GM20431 (cell line): ENCODE data around the gene RARB.

Experiments
- in situ Hi-C: fragments of 300-500 bp; cut with MseI, MboI; formaldehyde crosslinking; loops from one replicate; pipeline ENCODE4 v1.15.0; 2020; ENCODE audit warnings: low sequenced_read_pairs; ENCODE audit not compliant: unreplicated experiment

The RARB gene

DNA sequence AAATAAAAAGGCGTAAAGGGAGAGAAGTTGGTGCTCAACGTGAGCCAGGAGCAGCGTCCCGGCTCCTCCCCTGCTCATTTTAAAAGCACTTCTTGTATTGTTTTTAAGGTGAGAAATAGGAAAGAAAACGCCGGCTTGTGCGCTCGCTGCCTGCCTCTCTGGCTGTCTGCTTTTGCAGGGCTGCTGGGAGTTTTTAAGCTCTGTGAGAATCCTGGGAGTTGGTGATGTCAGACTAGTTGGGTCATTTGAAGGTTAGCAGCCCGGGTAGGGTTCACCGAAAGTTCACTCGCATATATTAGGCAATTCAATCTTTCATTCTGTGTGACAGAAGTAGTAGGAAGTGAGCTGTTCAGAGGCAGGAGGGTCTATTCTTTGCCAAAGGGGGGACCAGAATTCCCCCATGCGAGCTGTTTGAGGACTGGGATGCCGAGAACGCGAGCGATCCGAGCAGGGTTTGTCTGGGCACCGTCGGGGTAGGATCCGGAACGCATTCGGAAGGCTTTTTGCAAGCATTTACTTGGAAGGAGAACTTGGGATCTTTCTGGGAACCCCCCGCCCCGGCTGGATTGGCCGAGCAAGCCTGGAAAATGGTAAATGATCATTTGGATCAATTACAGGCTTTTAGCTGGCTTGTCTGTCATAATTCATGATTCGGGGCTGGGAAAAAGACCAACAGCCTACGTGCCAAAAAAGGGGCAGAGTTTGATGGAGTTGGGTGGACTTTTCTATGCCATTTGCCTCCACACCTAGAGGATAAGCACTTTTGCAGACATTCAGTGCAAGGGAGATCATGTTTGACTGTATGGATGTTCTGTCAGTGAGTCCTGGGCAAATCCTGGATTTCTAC lies at the start of gene RARB:
TSS of gene RARB (plus strand) at position 322 of the 847 bp plus-strand sequence. CDS start at position 791, 469 bp downstream.
- in situ Hi-C loops = no loop called here

DNA sequence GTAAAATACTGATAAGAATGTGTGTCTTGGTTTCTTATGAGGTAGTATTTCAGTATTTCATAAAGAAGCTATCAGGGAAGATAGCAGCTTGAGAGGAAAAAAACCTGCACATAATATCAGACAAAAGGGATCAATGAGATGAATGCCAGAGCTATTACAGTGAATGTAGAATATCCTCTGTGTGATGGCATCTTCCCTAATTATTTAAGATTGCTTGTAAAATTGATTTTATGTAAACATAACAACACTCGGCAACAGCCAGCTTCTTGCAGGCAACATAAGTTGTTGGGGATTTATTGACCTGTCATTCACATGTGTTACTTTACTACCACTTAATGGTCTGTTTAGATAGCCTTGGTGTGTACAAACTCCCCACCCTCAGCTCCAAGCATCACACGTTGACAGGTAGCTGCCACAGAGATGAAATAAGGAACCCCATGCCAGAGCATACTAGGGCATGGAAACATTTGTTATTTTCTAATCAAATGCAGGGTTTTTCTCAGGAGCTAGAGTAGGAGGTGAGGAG lies 49.2 kb upstream of the RARB start:
- in situ Hi-C loops = no loop called here

- in situ Hi-C loops = no loop called here
Observed at GRCh38 chr3:25380222-25380739, 47.8 kb upstream of the RARB start.

GRCh38 chr3:25381083-25381482 lies 47.0 kb upstream of the RARB start:
- in situ Hi-C loops = no loop called here

DNA sequence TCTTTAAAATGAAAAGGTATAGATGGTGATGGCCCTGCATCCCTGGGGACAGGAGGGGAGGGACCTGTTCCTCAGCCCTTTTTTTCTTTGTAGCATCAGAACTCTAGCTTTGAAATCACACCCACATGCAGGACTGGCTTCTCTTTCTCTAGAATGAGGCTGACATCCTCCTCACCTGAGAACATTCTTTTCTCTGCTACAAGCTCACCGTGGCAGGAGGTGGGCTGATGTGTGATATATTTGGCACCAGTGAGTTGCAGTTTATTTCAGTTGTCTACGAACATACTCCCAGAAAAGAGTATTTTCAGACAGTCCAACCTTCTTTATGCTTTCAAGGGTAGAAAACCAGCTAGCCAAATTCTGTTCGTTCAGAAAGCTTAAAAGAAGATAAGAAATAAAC lies 43.6 kb upstream of the RARB start:
- in situ Hi-C loops = no loop called here

DNA sequence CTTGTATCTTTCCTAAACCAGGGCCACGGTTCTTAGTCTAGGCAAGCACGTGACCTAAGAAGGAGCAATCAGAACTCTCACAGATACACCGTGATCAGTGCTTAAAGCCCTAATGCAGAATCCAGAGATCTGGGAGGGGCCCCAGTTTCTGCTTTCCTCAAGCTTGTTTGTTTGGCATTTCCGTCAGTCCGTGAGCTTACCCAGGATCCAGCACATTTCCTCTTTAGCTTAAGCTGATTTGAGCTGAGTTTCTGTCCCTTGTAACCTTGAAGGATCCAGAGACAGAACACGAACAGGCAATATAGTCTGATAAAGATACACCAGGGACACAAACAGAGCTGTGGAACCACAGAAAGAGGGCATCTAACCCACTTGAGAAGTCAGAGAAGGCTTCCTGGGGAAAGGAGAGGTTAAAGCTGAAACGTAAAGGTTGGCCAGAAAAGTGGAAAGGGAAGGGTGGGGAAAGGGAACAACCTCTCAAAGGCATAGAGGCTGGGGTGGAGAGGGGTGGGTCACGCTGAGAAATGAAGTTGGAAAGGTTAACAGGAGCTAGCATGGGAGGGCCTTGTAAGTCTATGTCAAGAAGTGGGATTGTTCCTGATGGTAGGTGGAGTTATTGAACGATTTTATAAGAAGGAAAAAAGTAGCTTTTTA lies 42.1 kb upstream of the RARB start:
- in situ Hi-C loops = no loop called here

DNA sequence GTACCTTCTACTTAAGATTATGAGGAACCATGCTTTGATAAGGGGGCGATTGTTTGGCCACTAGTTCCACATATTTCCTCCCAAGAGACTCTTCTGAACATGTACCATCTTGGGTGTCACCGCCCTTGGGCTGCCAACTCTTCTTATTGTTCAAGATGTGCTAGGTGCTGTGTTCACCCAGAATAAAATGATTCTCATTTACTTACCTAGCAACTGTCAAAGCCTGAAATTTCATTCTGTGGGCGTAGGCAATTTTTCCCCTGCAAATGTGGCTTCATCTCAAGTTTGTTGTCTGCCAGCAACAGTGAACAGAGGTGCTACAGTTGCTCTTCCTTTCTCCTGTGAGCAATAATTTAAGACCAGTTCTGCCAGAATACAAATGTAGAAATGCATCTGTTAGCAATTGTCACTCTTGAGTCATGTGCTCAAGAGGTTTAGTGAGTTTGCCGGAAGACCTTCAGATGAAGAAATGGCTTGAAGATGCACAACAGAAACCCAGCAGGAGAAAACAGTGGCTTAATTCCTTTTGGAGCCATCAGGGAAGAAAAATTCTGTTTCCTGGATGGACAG lies 41.3 kb upstream of the RARB start:
- in situ Hi-C loops = no loop called here

DNA sequence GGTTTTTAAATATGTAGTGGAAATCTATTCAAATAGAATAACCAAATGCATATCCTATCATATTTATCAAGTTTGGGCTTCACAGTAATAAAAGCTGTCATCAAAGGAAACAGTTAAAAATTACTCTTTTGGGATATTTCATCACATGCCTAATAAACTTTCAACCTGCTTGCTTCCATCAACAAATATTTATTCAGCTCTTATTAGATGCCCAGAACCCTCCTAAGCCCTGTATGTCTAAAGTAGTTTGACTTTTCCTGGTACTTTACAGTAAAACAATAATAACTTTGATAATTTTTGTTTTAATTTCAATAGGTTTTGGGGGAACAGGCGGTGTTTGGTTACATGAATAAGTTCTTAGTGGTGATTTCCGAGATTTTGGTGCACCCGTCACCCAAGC lies 37.5 kb upstream of the RARB start:
- in situ Hi-C loops = no loop called here

- in situ Hi-C loops = no loop called here
Observed at GRCh38 chr3:25396251-25396650, 31.8 kb upstream of the RARB start.

DNA sequence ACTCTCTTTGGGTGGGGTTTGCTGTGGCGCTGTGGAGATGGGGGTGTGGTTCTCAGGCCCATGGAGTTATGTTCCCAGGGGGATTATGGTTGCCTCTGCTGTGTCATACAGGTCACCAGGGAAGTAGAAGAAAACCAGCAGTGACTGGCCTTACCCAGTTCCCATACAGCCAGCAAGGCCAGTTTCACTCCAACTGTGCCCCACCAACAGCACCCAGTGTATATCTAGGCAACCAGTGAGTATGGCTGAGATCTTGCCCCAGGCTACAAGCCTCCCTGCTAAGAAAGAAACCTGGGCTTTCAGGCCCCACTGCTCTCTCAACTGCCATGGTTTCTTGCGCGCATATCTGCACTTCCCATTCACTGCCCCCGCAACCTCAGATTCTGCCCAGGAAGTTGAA lies 31.4 kb upstream of the RARB start:
- in situ Hi-C loops = no loop called here

DNA sequence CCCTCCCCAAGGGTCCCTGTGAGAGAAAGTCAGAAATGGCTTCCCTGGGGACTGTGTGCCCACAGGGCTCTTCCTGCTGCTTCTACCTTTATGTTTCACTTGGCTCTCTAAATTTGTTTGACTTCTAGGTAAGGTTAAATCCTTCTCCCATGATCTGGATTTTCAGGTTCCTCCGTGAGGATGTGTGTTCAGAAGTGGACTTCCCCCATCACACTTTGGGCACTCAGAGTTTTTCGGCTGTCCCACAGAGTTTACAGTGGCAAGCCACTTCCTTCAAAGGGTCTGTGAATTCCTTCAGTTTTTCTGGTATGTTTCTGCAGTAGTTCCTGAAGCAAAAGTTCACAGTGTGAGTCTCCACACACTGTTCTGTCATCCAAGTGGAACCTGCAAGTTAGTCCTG lies 30.9 kb upstream of the RARB start:
- in situ Hi-C loops = no loop called here

DNA sequence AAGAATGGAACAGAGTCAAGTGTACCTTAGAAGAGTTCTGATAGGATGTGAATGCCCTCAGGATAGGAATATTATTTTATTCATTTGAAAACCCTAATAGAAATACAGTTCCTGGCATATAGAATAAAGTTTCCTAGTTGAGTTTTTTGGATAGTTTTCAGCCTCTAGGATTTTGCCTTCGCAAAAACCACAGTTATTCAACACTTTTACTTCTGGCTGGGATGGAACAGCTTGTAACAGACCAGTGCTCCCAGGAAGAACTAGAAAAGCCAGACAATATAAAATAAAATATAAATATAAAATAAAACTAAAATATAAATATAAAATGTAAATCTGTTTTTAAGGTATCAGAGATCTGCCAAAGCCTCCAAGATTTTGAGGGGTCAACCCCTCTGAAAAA lies 27.5 kb upstream of the RARB start:
- in situ Hi-C loops = no loop called here

DNA sequence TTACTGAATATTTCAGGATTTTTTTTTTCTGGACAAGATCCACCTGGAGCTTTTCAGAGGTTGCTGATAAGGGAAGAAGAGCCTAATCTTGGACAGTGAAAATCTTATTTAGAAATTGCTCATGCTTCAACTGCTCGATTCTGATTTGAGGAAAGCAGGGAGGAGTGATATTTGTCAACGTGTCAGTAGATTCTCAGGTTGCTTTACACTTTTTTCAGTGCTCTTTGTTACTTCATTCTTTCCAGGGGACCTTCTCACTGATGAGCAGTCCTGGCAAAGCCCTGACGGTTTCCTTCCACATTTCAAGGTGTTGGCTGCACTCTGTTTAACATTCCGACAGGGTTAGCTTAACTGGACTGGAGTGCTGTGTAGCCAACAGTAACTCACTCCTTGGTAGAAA lies 24.1 kb upstream of the RARB start:
- in situ Hi-C loops = no loop called here

GRCh38 chr3:25404569-25404968 lies 23.5 kb upstream of the RARB start:
- in situ Hi-C loops = no loop called here

- in situ Hi-C loops = no loop called here
Observed at GRCh38 chr3:25405335-25405734, 22.7 kb upstream of the RARB start.

DNA sequence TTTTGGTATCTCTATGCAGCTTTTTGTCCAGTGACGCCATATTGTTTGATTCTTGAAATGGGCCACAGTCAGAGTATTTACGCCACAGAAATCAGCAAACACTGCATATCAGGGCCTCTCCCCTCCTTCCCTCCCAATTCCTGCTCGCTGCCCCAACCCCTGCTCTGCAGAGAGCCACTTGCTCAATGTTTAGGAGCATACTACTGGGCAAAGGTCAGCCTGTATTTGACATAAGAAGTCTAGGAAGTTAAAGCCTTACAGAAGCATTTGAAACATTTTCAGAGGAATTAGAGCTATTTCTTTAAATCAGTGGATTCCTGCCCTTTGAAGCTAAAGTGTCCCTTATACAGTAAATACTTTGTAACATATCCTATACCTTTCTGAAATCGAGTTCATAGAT lies 17.4 kb upstream of the RARB start:
- in situ Hi-C loops = no loop called here

DNA sequence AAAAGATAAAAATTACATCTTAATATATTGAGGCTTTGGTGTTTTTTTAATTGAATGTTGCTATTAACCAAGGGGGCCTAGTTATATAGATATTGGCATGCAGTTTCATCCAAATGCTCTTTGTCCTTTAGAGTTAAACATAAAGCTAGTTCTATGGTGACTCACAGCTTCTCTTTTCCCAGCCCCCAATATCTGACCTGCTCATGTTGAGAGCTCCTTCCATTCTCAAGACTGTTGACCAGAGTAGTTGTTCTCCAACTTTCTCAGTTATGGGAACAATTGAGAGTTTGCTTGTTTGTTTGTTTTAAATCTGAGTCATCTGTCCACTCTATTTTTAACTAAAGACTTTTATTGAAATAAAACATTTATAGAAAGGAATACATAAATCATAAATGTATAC lies 15.8 kb upstream of the RARB start:
- in situ Hi-C loops = no loop called here

GRCh38 chr3:25416176-25416575 lies 11.9 kb upstream of the RARB start:
- in situ Hi-C loops = no loop called here

GRCh38 chr3:25418596-25418995 lies 9.5 kb upstream of the RARB start:
- in situ Hi-C loops = no loop called here

- in situ Hi-C loops = no loop called here
Observed at GRCh38 chr3:25419251-25419650, 8.8 kb upstream of the RARB start.

- in situ Hi-C loops = no loop called here
Observed at GRCh38 chr3:25420147-25420546, 7.9 kb upstream of the RARB start.
